Erythroblast (primary cell): Measurements from ENCODE around the gene CALHM6.

Experiments used
- GATA1 ChIP-seq: IDR thresholded peaks from 2 replicates; pipeline ENCODE4 v1.6.1; 2011; ENCODE audit warnings: low read depth, mild to moderate bottlenecking, control low read depth, low read length, moderate library complexity
- POLR2A ChIP-seq: IDR thresholded peaks from 2 replicates; pipeline ENCODE4 v1.6.1; 2011; ENCODE audit warnings: mild to moderate bottlenecking, low read length

DNA sequence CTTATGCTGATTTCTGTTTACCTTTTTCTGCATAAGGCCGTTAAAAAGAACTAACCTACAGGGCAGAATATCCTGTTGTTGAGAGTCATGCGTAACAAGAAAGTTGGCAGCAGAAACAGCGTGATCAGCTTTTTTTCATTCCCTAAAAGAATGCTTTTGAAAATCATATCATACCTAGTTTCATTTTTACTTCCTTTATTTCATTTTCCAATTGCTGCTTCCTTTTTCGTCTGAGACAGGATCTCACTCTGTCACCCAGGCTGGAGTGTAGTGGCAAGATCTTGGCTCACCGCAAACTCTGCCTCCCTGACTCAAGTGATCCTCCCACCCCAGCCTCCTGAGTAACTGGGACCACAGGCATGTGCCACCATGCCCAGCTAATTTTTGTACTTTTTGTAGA is 4.1 kb downstream of the CALHM6 start:
- TF ChIP-seq POLR2A (no peak), GATA1 (no peak)
